GM21723 (cell line): Measurements from ENCODE around the gene ABCA12.

Source experiments
- ATAC-seq: cut with Tn5 transposase; IDR thresholded peaks from one replicate; pipeline ENCODE4 v1.9.1; 2021; ENCODE audit warnings: mild to moderate bottlenecking, moderate library complexity; ENCODE audit not compliant: unreplicated experiment

ABCA12 gene

DNA sequence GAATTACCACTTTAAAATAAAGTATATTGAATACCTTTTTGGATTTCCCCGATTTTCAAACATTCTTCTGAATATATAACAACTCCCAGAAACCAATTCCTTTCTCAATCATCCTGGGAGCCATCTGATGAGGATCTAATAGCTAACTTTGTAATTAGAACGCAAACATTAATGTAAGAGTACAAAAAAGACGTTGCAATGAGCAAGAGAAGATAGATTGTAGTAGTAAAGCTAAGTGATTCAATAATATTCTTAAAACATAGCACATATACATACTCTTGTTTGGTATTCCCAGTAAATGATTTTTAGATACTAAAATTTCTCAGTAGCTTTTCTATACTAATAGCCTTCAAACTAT, 1.1 kb downstream of the ABCA12 start:
- no peak for ATAC-seq

GRCh38 chr2:215136669-215137328, 1.6 kb downstream of the ABCA12 start:
- peak; percentile 53 for ATAC-seq

- no peak for ATAC-seq
Measured at GRCh38 chr2:215120401-215120800, 18.0 kb downstream of the ABCA12 start.

DNA sequence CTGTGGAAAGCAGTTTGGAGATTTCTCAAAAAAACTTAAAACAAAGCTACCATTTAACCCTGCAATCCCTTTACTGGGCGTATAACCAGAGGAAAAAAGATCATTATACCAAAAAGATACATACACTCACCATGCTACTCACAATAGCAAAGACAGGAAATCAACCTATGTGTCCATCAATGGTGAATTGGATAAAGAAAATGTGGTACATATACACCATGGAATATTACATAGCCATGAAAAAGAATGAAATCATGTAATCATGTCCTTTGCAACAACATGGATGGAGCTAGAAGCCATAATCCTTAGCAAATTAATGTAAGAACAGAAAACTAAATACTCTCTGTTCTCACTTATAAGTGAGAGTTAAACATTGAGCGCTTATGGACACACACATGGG, 18.6 kb downstream of the ABCA12 start:
- no peak for ATAC-seq

- no peak for ATAC-seq
Measured at GRCh38 chr2:215110918-215111317, 27.5 kb downstream of the ABCA12 start.

GRCh38 chr2:215107216-215108056, 31.0 kb downstream of the ABCA12 start:
- no peak for ATAC-seq

GRCh38 chr2:215105607-215106354, 32.6 kb downstream of the ABCA12 start:
- ATAC-seq: no peak

DNA sequence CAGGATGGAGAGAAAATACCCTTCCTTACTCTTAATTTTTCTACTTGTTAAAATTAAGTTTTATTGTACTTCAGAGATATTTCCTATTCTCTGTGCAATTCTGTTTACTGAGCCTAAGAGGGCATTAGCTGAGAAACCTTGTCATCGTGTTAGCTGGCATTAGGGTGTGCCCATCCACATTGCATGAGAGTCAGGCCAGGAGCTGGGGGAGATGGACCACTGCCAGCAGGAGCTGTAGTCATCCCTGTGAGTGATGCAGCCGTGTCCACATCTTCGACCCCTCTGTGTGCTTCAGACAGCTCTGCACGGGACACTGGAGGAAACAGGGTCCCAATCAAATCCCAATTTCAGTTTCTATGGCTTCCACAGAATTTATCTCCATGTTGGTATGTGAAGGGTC, 34.2 kb downstream of the ABCA12 start:
- ATAC-seq: no peak

DNA sequence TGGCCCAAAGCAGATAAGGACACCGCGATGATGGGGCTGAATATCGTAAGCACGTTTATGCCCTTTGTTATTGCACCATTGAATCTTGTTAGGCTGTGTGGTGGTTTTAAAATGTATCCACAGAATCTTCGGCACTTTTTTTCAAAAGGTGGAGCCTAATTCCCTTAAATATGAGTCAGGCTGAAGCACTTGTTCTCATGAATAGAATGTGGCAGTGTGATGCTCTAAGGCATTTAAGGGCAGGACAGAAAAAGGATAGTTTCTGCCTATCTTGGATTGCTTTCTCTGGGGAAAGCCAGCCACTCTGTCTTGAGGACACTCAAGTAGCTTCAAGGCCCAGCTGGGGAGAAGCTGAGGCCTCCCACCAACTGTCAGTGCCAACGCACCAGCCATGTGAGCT, 39.6 kb downstream of the ABCA12 start:
- ATAC-seq: no peak

DNA sequence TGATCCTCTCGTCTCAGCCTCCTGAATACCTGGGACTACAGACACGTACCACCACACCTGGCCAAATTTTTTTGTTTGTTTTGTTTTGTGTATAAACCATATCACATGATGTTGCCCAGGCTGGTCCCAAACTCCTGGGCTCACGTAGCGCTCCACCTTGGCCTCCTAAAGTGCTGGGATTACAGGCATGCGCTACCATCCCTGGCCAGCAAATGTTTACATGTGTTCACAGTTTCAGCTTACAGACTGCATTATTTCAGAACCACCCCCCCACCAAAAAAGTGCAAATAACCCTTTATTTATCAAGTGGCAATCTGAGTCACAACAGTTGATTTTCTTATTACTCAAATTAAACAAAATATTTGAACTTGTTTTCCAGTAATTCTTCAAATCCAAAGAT, 54.3 kb downstream of the ABCA12 start:
- ATAC-seq: no peak

DNA sequence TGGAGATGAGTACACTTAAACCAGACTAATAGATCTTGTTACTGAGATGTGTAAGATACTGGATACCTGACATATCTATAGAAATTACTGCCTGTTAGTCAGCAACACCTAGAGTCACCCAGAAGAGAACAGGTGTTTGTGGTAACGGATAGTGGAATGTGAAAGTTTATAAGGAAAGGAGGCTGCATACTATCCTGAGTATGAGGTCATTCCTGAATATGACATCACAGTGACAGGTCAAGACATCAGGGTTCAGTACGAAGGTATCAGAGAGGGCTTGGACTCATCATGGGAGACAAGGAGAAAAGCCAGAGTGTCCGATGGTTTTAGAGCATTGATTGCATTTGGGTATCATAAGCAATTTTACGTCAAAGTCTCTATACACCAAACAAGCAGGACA, 55.3 kb downstream of the ABCA12 start:
- ATAC-seq: no peak

DNA sequence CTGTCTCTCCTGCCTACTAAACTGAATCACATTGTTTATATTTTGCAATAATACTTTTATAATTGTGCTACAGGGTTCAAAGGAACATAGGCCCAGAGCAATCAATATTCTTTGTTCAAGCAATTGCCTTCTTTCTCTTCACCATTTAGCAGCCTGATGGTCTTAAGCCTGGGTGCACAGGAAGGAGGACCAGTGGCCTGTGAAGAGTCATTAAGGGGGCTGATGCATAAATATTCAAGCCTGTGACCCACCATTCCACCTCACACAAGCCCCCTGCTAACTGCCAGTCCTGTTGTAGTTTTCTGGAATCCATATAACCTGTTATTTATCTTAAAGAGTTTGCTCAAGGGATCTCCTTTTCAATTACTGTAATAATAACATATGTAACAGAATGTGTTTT, 56.0 kb downstream of the ABCA12 start:
- ATAC-seq: no peak

DNA sequence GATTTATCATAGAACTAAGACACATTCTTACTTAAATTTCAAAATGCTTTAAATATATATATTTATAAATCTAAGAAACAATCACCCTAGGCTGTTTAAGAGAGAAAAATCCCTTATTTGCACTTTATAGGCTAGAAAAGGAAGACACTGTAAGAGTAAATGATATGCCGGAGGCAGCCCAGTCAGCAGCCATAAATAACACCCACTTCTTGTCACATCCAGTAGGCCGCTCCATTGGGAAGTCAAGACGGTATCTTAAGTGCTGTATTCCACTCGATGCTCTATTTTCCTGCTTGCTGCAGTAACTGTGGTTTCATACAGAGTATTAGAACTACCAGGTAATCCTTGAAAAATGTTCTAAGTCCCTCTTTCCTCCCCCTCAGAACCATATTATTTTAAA, 57.9 kb downstream of the ABCA12 start:
- no peak for ATAC-seq

- ATAC-seq: no peak
Measured at GRCh38 chr2:215071676-215072075, 66.8 kb downstream of the ABCA12 start.

DNA sequence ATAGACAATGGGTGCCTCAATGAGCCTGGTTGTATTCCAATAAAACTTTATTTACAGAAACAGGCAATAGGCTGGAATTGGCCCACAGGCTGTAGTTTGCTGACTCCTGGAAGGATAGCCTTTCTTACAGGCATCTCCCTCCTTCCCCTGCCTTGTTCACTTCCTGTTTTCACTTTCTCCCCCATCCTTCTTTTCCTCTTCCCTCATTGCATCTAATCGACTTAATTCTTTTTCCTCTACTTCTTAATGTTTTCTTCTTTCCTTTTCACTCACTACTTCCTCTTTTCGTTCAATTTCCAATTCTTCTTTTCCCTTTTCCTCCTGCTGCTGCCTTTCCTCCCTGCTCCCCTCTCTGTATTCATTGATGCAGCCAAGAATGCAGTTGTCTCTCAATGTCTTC, 70.0 kb downstream of the ABCA12 start:
- no peak for ATAC-seq

- no peak for ATAC-seq
Measured at GRCh38 chr2:215066124-215066523, 72.3 kb downstream of the ABCA12 start.

DNA sequence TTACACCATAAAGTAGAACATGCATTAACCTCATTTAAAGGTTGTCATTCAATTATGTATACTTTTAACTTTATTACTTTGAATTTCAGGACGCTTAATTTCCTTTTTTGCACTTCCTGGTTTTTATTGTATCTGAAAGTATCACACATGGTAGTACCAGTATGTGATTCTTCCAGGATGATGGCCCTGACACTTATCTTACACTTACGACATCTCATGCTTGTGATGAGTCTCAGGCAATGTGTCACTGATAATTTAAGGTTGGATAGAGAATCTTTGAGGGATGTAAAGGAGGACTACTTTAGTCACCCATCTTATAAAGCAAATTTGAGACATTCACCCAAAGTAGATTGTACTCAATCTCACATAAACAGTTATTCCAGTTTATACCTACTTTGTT, 74.9 kb downstream of the ABCA12 start:
- ATAC-seq: no peak

- ATAC-seq: no peak
Measured at GRCh38 chr2:215060861-215061536, 77.4 kb downstream of the ABCA12 start.

DNA sequence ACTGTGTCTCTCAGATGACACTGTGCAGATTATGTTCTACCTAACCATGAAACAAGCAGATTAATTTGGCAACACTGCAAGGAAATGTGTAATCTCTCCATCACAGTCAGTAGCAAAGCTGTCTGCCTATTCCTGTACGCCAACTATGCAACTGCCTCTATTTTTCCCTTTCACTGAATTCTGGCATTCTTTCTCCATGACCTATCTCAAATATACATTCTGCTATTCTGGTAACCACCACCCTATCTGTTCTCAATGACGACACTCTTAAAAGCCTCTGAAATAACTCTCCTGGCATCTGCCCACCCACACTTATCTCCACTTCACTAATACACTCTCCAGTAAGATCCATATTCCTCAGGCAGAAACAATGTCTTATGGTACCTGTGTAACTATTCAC, 78.7 kb downstream of the ABCA12 start:
- no peak for ATAC-seq

- no peak for ATAC-seq
Measured at GRCh38 chr2:215055891-215056290, 82.5 kb downstream of the ABCA12 start.

GRCh38 chr2:215052810-215053209, 85.6 kb downstream of the ABCA12 start:
- ATAC-seq: no peak
